ENCODE data around the gene ABI3.

The ABI3 gene

DNA sequence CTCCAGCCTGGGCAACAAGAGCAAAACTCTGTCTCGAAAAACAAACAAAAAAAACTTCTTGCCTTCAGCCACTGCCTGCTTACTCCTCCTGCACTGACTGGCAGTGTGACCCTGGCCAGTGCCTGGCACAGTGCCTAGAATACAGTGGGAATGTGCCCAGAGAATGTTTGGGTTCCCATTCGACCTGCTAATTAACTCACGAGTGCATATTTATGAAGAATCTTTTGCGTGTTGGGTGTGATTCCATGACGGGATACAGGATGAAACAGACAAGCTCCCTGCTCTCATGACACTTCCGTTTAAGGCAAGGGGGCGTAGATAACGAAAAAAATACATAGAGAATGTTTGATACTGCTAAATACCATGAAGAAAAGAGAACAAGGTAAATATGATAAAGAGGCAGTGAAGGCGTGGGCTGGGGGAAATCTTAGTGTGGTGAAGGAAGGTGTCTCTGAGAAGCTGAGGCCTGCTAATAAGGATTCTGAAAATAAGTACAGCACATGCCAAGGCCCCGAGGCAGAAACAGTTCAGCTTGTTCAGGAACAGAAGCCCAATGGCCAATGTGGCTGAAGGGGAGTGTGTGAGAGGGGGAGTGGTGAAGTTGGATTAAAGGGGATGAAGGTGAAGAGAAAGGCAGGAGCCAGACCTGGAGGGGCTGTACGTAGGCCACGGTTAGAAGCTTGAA lies 4.3 kb downstream of the ABI3 start:
- Histone ChIP-seq H3K4me3 (replicated peaks; ENCODE audit: low read depth, low read length) (no peak overlapping the region; the same call in 1 of the 2 replicates), H3K36me3 (ENCODE audit: control insufficient read depth, insufficient read depth, low read length) (peaks cover 15% of the 10 kb centered on the region), H3K27me3 (replicated peaks; ENCODE audit: control insufficient read depth, insufficient read depth, low read length) (no peaks in the 10 kb centered on the region)
- no peak for DNase-seq (ENCODE audit: extremely low read depth, insufficient read length)
- no peak for TF ChIP-seq CTCF (IDR thresholded peaks at IDR 0.05; ENCODE audit: insufficient read depth, low read length, poor library complexity, severe bottlenecking)

DNA sequence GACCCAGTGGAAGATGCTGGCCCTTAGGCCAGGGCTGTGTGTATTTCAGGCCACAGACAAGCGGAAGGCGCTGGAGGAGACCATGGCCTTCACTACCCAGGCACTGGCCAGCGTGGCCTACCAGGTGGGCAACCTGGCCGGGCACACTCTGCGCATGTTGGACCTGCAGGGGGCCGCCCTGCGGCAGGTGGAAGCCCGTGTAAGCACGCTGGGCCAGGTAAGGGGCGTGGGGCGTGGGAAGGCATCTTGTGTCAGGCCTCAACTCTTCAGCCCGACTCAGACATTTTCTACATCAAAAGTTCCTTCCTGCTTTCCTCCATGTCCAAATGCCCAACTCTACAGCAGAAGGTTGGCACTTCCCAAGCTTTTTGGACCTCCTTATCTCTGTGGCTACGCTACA lies 6.0 kb downstream of the ABI3 start:
- H3K27me3 ChIP-seq (replicated peaks; ENCODE audit: control insufficient read depth, insufficient read depth, low read length): no peaks in the 10 kb centered on the region
- TF ChIP-seq CTCF (IDR thresholded peaks at IDR 0.05; ENCODE audit: insufficient read depth, low read length, poor library complexity, severe bottlenecking): no peak
- H3K36me3 ChIP-seq (ENCODE audit: control insufficient read depth, insufficient read depth, low read length): peaks cover 17% of the 10 kb centered on the region
- H3K4me3 ChIP-seq (replicated peaks; ENCODE audit: low read depth, low read length): peak overlapping the region; percentile 10; the same call in 1 of the 2 replicates
- no peak for DNase-seq (ENCODE audit: extremely low read depth, insufficient read length)

- TF ChIP-seq CTCF (IDR thresholded peaks at IDR 0.05; ENCODE audit: insufficient read depth, low read length, poor library complexity, severe bottlenecking): no peak
- Histone ChIP-seq H3K4me3 (replicated peaks; ENCODE audit: low read depth, low read length) (no peak overlapping the region), H3K27me3 (replicated peaks; ENCODE audit: control insufficient read depth, insufficient read depth, low read length) (no peaks in the 10 kb centered on the region), H3K36me3 (ENCODE audit: control insufficient read depth, insufficient read depth, low read length) (peaks cover 20% of the 10 kb centered on the region)
- DNase-seq (ENCODE audit: extremely low read depth, insufficient read length): no peak
Observed at GRCh38 chr17:49216953-49217650, 6.6 kb downstream of the ABI3 start.

GRCh38 chr17:49217651-49218413 lies 7.3 kb downstream of the ABI3 start:
- peak; percentile 76 for DNase-seq (ENCODE audit: extremely low read depth, insufficient read length)
- no peak overlapping the region for H3K4me3 ChIP-seq (replicated peaks; ENCODE audit: low read depth, low read length)
- no peaks in the 10 kb centered on the region for H3K27me3 ChIP-seq (replicated peaks; ENCODE audit: control insufficient read depth, insufficient read depth, low read length)
- TF ChIP-seq CTCF (IDR thresholded peaks at IDR 0.05; ENCODE audit: insufficient read depth, low read length, poor library complexity, severe bottlenecking): no peak
- peaks cover 27% of the 10 kb centered on the region for H3K36me3 ChIP-seq (ENCODE audit: control insufficient read depth, insufficient read depth, low read length)

DNA sequence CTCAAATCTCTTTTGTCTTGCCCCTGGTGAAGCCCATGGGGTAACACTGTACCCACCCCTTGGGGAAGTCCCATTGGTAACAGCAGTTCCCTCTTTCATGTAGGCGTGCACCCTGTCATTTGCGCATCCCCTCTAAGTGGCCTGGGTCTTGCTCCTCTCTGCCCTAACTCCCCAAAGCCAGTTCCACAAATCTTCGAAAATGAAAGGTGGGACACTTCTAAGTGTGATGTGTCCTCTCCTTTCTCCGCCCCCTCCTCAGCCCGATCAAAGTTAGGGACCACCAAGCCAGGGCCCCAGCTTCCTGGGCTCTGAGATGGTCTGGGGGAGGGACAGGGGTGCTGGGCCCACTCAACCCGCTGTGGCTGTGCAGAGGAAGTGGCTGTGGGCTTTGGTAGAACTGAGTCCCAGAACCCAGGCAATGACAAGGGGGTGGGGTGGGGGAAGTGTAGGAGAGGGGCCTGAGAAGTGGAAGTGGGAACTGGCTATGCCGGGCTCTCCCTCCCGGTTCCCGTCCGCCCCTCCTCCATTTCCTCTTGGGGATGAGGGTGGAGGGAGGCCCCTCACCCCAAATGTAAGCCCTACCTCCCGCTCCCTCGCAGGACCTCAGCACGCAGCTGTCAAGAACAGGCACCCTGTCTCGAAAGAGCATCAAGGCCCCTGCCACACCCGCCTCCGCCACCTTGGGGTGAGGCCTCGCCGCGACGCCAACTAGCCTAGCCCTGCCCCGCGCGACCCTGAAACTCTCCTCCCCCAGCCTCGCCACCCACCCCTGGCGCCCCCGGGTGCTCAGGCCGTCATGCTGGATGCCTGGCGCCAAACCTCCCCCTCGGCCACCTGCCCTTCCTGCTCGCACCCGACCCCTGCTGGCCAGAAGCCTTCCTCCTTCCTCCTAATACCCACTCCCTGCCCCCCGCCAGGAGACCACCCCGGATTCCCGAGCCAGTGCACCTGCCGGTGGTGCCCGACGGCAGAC lies 8.7 kb downstream of the ABI3 start:
- DNase-seq (ENCODE audit: extremely low read depth, insufficient read length): peak; percentile 77
- TF ChIP-seq CTCF (IDR thresholded peaks at IDR 0.05; ENCODE audit: insufficient read depth, low read length, poor library complexity, severe bottlenecking): peak; percentile 66

More for the DNA sequence above, 8.7 kb downstream of the ABI3 start:
- H3K27me3 ChIP-seq (replicated peaks; ENCODE audit: control insufficient read depth, insufficient read depth, low read length): no peaks in the 10 kb centered on the region
- H3K4me3 ChIP-seq (replicated peaks; ENCODE audit: low read depth, low read length): peak overlapping the region; percentile 9; the same call in 1 of the 2 replicates
- H3K36me3 ChIP-seq (ENCODE audit: control insufficient read depth, insufficient read depth, low read length): peaks cover 32% of the 10 kb centered on the region
